ENCODE data around the gene C10orf90. TPM values are rescaled to one million over a fixed set of nuclear protein-coding genes. Genes with fewer than 3 reads are reported as not detected.
A peak's percentile ranks its signal among the peaks of the same experiment; 100 is the strongest.

The C10orf90 gene
- total RNA-seq, 1 experiment from 2014 or later: 0.67 TPM

DNA sequence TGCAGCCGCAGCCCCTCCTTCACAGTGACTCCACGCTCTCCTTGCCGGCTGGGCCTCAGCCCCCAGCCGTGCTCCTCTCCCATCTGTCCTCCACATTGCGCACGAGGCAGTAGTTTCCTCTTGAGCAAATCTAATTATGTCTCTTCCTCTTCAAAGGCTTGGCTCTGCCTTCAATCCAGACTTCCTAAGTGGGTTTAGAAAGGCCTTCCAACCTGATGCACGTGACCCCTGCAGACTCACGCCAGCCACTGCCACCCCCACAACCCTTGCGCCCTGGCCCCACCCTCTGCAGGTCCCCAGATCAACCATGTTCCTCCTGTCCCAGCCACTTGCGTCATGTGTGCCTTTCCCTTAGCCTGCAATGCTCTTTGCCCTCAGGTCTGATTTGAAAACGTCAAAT is 207.2 kb downstream of the C10orf90 start:
- Histone ChIP-seq H3K4me3 (ENCODE audit: low read depth in 2 of 2, low read length in 2 of 2) (no peak overlapping the region), H3K36me3 (ENCODE audit: control insufficient read depth, insufficient read depth, low read length) (no peaks in the 10 kb centered on the region), H3K9me3 (ENCODE audit: control insufficient read depth, insufficient read depth, low read depth, low read length) (no peaks in the 10 kb centered on the region), H3K4me1 (ENCODE audit: control insufficient read depth, insufficient read depth, low read length) (peaks cover 28% of the 10 kb centered on the region), H3K27me3 (ENCODE audit: control insufficient read depth, insufficient read depth, low read length) (no peaks in the 10 kb centered on the region), H3K27ac (ENCODE audit: low read length) (peak overlapping the region; percentile 18; the same call in 1 of the 2 replicates)
- TF ChIP-seq SIN3A (IDR thresholded peaks at IDR 0.05; ENCODE audit: borderline replicate concordance, insufficient read depth, low read depth, low read length) (no peak), TCF7L2 (IDR thresholded peaks at IDR 0.05; ENCODE audit: low read depth, low read length) (no peak), POLR2AphosphoS5 (IDR thresholded peaks at IDR 0.05; ENCODE audit: low read depth, low read length) (no peak), REST (IDR thresholded peaks at IDR 0.05; ENCODE audit: insufficient read depth in 1 of 2, low read depth in 2 of 2, low read length in 1 of 2) (no peak)
- TF ChIP-seq, protein P1, sequence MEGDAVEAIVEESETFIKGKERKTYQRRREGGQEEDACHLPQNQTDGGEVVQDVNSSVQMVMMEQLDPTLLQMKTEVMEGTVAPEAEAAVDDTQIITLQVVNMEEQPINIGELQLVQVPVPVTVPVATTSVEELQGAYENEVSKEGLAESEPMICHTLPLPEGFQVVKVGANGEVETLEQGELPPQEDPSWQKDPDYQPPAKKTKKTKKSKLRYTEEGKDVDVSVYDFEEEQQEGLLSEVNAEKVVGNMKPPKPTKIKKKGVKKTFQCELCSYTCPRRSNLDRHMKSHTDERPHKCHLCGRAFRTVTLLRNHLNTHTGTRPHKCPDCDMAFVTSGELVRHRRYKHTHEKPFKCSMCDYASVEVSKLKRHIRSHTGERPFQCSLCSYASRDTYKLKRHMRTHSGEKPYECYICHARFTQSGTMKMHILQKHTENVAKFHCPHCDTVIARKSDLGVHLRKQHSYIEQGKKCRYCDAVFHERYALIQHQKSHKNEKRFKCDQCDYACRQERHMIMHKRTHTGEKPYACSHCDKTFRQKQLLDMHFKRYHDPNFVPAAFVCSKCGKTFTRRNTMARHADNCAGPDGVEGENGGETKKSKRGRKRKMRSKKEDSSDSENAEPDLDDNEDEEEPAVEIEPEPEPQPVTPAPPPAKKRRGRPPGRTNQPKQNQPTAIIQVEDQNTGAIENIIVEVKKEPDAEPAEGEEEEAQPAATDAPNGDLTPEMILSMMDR (IDR thresholded peaks at IDR 0.05): no peak
- intact Hi-C loops (cut with micrococcal nuclease; ENCODE audit: unreplicated experiment) (no loop called here), in situ Hi-C loops (cut with HindIII; ENCODE audit: low pct_unique_long_range_greater_than_20kb, low sequenced_read_pairs) (no loop called here)
- no peak for DNase-seq (ENCODE audit: low read depth, low spot score)
- no TSS peak for BruUV-seq (replicated peaks)
- no peak for ATAC-seq
- ChIA-PET POLR2A (no interaction called here), CTCF (no interaction called here)

DNA sequence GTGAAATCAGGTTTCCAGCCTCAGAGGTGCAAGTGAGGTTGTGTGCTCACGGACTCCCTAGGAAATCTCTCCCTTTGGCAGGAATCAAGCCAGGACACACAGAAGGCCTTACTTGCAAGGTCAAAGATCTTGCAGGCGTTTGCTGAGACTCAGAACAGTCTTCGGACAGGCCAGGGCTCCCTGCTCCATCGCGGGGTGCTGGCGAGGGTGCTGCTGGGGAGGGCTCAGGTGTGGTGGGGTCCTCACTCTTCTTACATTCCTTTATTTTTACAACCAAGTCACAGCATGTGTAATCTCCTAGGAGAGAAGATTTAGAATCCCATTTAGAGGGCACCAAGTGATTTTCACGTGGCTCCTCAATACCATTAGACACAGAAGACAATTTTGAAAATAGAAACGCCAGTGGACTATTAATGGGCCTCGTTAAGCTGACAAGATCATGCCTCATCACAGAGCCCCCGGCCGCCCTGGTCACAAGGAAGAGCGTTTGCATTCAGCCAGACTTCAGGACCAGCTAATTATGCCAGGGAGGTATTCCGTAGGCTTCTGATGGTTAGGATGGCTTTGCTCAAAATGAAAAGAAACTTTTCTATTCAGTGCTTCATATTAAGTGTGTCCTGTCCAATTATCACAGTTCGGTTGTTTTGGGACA is 209.1 kb downstream of the C10orf90 start:
- ChIA-PET CTCF (no interaction called here), POLR2A (no interaction called here)
- in situ Hi-C loops (cut with HindIII; ENCODE audit: low pct_unique_long_range_greater_than_20kb, low sequenced_read_pairs): no loop called here
- no peak for TF ChIP-seq SIN3A (IDR thresholded peaks at IDR 0.05; ENCODE audit: borderline replicate concordance, insufficient read depth, low read depth, low read length)
- TF ChIP-seq TCF7L2 (IDR thresholded peaks at IDR 0.05; ENCODE audit: low read depth, low read length): no peak
- TF ChIP-seq, protein P1 (IDR thresholded peaks at IDR 0.05): no peak
- TF ChIP-seq POLR2AphosphoS5 (IDR thresholded peaks at IDR 0.05; ENCODE audit: low read depth, low read length): no peak
- no peak for TF ChIP-seq REST (IDR thresholded peaks at IDR 0.05; ENCODE audit: insufficient read depth in 1 of 2, low read depth in 2 of 2, low read length in 1 of 2)
- Histone ChIP-seq H3K4me1 (ENCODE audit: control insufficient read depth, insufficient read depth, low read length) (peaks cover 39% of the 10 kb centered on the region), H3K27me3 (ENCODE audit: control insufficient read depth, insufficient read depth, low read length) (no peaks in the 10 kb centered on the region), H3K27ac (ENCODE audit: low read length) (peak overlapping the region; percentile 76), H3K9me3 (ENCODE audit: control insufficient read depth, insufficient read depth, low read depth, low read length) (no peaks in the 10 kb centered on the region), H3K36me3 (ENCODE audit: control insufficient read depth, insufficient read depth, low read length) (no peaks in the 10 kb centered on the region), H3K4me3 (ENCODE audit: low read depth in 2 of 2, low read length in 2 of 2) (no peak overlapping the region)
- intact Hi-C loops (cut with micrococcal nuclease; ENCODE audit: unreplicated experiment): no loop called here
- no peak for DNase-seq (ENCODE audit: low read depth, low spot score)
- ATAC-seq: no peak
- BruUV-seq (replicated peaks): no TSS peak
